GM19452 (cell line): ENCODE data around the gene STAMBP.
"Not testable (repeated sequence)": the region's sequence is repeated elsewhere in the genome, so short reads cannot be mapped to it uniquely, and the experiment has no call there.

Source experiments
- ATAC-seq: cut with Tn5 transposase; IDR thresholded peaks from one replicate; pipeline ENCODE4 v1.9.1; 2021; ENCODE audit not compliant: unreplicated experiment

Gene STAMBP

DNA sequence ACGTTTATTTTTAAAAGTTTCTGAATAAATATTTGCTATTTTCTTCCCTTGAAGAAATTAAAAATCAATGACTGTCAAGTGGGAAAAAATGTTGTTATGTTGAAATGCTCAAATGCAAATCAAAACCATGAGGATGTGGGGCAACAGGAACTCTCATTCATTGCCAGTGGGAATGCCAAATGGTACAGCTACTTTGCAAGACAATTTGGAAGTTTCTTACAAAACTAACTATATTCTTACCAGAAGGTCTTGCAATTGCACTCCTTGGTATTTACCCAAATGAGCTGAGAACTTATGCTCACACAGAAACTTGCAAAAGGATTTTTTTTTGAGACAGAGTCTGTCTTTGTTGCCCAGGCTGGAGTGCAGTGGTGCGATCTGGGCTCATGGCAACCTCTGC is 56.6 kb downstream of the STAMBP start:
- ATAC-seq: no peak

DNA sequence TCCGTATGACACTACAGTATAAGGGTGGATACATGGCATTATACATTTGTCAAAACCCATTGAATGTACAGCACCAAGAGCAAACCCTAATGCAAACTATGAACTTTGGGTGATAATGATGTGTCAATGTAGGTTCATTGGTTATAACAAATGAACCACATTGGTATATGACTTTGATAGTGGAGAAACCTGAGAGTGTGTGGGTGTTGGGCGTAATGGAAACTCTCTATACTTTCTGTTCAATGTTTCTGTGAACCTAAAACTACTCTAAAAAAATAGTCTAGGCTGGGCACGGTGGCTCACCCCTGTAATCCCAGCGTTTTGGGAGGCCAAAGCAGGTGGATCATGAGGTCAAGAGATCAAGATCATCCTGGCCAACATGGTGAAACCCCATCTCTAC is 57.6 kb downstream of the STAMBP start:
- ATAC-seq: no peak

- not testable (repeated sequence) for ATAC-seq
Observed at GRCh38 chr2:73887596-73888353, 59.0 kb downstream of the STAMBP start.

DNA sequence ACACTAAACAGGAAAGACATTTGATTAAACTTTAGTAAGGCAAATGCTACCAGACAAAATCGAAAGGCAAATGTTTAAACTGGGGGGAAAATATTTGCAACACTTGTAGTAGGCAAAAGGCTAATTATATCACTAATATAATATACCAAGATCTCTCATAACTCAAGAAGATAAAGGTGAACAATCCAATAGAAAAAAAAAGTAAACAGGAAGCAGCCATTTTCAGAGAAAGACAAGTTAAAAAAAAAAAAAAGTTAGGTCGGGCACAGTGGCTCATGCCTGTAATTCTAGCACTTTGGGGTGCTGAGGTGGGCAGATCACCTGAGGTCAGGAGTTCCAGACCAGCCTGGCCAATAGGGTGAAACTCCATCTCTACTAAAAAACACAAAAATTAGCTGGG is 59.6 kb downstream of the STAMBP start:
- ATAC-seq: no peak

DNA sequence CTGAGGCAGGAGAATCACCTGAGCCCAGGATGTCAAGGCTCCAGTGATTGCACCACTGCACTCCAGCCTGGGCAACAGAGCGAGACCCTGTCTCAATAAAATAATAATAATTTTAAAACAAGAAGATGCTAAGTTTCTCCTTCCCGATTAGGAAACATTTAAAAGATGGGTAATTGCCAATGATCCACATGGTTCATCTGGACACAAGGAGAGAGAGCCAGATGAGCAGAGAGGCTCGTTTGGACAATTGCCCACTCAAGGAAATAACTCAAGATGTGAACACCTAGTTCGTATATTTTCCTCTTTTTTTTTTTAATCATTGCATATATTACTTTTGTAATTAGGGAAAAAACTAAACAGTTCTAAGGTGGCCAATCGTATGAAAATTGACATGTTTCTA is 60.4 kb downstream of the STAMBP start:
- no peak for ATAC-seq

DNA sequence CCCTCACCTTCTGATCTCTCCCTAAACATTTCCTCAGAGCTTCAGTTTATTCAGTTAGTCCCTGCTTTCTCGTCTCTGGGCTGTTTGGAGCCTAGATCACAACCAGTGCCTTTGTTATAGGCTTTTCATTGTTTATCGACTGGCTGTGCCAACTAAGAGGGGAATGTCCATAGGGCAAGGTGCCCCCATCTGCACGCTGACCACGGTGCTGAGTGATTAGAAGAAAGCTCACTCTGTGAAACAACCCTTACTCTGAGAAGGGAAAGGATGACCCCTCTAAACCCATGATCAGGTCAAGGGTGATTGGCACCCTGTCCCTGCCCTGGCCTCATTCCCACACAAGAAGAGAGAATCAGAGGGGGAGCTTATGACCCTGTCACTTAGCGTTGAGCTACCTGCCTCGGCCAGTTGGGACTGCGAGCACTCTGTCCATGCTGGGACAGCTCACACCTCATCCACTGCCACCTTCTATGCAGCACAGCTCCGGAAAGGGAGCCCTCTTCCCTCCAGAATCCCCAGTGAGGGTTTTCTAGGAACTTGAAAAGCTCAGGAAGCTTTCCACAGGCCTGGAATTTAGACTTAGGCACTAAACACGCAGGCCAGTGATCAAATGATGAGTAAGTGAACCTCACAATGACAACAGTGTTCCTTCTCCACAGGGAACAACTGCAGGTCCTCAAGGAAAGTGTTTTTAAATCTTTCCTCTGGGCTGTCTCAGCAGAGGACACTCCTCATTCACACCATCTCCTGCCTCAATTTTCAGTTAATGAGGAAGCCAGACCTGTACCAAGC is 61.7 kb downstream of the STAMBP start:
- no peak for ATAC-seq

DNA sequence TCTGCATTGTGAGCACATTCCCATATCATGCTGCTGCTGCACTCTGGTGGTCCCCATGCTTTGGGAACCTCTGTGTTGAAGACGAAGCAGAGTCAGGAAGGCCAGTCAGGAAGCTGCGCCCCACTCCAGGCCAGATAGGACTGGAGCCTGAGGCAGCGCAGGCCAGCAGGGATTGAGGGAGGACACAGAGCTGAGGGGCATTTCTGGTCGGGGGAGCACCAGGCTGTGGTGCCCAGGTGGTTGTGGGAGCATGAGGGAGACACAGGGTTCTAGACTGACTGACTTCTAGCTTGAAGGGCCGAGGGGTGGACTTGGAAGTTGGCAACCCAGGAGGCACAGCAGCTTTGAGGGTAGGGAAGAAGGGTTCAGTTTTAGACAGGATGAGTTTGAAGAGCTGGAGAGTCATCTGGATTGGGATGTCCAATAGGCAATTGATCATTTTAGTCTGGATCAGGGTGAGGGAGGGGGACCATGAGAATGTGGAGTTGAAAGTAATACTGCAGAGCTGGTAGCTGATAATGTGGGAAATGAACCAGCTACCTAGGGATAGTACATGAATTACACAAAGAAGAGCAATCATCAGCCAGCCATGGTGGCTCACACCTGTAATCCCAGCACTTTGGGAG is 62.6 kb downstream of the STAMBP start:
- ATAC-seq: no peak

DNA sequence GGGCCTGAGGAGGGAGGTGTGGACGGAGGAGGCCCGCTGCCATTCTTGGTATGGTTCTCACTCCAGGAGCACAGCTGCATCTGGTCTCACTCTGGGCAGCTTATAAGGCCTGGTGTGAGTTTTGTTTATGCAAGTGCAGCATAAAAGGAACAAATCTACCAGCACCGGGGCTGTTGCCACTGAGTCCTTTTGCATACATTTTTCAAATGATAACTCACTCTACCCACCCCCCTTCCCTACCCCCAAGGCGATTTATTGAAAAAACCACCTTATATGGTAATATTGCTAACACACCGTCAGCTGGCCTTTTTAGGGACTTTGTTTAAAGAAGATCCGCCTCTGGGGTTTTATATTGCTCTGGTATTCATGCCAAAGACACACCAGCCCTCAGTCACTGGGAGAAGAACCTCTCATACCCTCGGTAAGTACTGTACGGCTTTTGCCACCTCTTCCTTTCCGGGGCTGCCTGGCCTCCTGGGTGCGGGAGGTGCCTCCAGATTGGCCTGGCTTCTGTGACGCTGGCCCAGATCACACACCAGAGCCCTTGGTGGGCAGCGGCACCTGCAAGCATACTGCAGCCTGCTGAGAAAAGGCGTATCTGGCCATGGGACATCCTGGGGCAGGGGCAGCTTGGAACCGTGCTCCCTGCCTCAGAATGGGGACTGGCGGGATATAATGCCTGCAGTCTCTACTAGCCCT is 64.0 kb downstream of the STAMBP start, which contains the start of gene ACTG2:
Gene ACTG2, plus strand, starts transcription at position 378 of the 699 bp plus-strand sequence. CDS start 8,304 bp downstream, outside the sequence.
- no peak for ATAC-seq

DNA sequence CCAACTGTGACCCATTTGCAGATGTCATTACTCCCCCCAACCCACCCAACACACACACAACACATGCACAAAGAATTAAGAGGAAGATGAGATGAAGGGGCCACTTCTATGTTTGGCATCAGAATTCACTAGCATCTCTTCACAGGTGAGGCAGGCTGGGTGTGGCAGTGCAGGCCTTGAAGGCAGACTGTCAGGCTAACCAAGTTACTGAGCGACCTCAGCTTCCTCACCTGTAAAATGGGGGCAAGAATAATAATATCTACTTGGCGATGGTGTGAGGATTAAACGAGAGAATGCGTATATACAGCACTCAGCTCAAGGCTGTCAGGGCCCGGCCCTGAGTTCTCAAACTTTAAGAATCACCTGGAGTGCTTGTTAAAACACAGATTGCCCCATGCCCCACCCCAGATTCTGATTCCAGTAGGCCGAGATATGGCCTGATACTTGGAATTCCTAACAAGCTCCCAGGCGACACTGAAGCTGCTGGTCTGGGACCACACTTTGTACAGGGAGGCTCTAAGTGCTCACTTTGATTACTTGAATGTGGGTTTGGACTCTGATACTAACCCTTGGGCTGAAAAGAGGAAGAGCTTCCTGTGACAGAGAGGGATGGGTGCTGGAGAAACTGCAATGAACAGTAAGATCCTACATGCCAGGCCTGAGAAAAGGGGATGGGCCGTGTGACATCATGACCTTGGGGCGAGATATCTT is 65.2 kb downstream of the STAMBP start:
- no peak for ATAC-seq

DNA sequence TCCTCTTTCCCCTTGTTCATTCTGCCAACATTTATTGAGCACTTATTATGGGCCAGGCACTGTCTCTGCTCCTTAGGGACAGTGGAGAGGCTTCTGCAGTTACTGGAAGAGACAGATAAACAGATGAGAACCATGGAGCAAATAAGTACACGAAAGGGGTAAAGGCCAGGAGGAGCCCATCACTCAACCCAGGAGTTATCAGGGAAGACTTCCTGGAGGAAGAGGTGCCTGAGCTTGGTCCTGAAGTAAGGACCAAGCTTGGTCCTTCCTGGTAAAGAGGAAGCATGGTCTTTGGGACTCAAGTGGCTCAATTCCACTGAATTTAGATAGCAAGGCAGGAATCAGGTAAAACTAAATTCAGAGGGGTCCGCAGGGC is 65.7 kb downstream of the STAMBP start:
- no peak for ATAC-seq

GRCh38 chr2:73894877-73895276 is 66.1 kb downstream of the STAMBP start:
- ATAC-seq: no peak

DNA sequence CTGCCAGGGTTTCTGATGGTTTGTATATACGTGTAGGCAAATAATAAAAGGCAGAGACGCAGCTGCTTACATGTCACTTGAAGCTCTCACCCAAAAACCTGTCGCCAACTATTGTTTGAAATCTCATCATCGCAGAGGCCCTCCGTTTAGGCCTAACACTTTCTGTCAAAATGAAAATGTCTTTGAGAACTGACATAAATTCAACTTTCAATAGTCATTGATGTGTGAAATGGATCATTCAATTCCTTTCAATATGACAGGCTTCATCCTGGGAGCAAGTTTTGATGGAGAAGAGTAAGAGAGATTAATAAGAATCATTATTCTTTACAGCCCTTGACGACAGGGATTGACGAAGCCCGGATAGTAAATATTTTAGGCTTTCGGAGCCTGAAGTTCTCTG is 66.7 kb downstream of the STAMBP start:
- no peak for ATAC-seq

GRCh38 chr2:73896362-73897239 is 67.8 kb downstream of the STAMBP start:
- ATAC-seq: peak; percentile 74

DNA sequence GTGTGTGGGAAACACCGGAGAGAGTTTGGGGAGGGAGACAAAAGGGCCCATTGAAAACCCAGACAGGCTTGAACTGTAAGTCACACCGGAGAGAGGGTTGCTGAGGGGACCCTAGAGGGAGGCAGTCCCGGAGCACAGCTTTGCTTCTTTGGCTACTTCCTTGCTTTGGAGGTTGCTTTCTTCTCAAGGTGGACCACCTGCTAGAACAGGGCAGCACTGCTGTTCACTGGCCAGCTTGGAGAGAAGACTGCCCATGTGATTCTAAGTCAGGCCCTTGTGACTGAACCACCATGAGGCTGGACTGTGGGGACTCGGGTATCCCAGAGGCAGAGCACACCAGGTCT is 68.5 kb downstream of the STAMBP start:
- ATAC-seq: no peak

DNA sequence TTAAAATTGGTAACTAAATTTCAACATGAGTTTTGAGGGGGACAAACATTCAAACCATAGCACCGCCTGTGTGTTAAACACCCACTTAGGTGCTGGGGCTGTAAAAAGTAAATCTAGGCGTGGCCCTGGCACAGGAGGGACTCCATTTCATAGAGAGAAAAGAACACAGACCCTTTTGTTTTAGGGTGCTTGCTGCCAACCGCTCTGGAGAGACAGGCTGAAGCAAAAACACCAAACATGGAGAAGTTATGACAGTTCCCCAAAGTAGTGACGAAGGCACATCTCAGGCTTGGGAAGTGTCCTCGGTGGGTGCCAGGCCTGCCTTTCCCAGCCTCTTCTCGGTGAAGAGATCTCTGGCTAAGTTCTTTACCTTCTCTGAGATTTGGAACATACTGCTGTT is 69.2 kb downstream of the STAMBP start:
- no peak for ATAC-seq

DNA sequence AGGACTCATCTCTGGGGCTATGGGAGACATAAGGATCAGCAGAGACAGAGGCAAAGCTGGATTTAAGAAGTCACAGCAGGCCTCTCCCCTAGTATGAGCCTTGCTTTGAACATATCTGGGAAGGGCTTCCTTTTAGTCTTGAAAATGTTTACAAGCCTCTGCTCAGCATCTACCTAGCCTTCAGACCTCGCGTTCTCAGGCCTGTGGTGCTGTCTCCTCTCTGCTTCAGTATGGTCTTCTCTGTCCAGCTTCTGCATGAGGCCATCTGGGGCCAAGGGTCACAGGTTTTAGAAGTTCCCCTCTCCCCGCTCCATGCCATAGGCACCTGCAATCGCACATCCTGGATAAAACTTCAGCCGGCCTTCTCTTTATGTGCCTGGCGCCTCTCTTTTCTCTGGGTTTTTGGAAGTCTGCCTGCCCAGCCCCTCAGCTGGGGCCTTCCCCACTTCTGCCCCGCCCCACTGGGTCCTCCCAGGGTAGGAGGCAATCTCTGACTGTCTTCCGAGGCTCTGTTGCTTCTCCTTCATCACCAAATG is 71.1 kb downstream of the STAMBP start:
- no peak for ATAC-seq

GRCh38 chr2:73901143-73901542 is 72.4 kb downstream of the STAMBP start:
- ATAC-seq: no peak

- no peak for ATAC-seq
Observed at GRCh38 chr2:73902284-73902683, 73.5 kb downstream of the STAMBP start.

GRCh38 chr2:73903313-73903712 is 74.6 kb downstream of the STAMBP start:
- no peak for ATAC-seq
